ENCODE data around the gene CRLF2.
"Not testable (repeated sequence)": the region's sequence is repeated elsewhere in the genome, so short reads cannot be mapped to it uniquely, and the experiment has no call there.

Gene CRLF2

GRCh38 chrX:1215123-1215823, 2.8 kb upstream of the CRLF2 start:
- no peak for DNase-seq (ENCODE audit: low read depth in 3 of 3)

GRCh38 chrX:1213971-1214370, 1.5 kb upstream of the CRLF2 start:
- DNase-seq (ENCODE audit: low read depth in 3 of 3) = no peak

DNA sequence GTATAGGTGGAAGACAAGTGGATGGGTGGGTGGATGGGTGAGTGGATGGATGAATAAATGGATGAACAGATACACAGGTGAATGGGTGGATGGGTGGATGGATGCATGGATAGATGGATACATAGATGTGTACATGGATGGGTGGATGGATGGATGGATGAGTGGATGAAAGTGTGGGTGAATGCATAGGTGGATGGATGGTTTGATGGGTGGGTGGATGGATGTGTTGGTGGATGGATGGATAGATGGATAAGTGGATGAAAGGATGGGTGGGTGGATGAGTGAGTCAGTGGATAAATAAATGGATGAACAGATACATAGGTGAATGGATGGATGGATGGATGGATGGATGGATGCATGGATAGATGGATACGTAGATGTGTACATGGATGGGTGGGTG, 1.6 kb downstream of the CRLF2 start:
- DNase-seq (ENCODE audit: low read depth in 3 of 3) = no peak

- no peak for DNase-seq (ENCODE audit: low read depth in 3 of 3)
Measured at GRCh38 chrX:1207496-1208025, 4.9 kb downstream of the CRLF2 start.

GRCh38 chrX:1205681-1206611, 6.5 kb downstream of the CRLF2 start:
- no peak for DNase-seq (ENCODE audit: low read depth in 3 of 3)

- no peak for DNase-seq (ENCODE audit: low read depth in 3 of 3)
Measured at GRCh38 chrX:1202251-1202650, 10.2 kb downstream of the CRLF2 start.

DNA sequence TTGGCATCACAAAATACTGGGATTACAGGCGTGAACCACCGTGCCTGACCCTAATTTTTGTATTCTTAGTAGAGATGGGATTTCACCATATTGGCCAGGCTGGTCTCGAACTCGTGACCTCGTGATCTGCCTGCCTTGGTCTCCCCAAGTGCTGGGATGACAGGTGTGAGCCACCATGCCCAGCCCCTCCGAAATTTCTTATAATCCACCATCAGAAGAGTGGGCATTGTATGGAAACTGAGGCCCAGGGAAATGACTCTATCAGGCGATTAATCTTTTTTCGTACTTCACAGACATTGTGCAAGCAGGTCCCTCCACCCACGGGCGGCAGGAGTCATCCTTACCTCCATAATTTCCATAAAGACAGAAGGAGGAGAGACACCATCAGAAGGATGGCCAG, 16.0 kb downstream of the CRLF2 start:
- DNase-seq (ENCODE audit: low read depth in 3 of 3) = no peak

DNA sequence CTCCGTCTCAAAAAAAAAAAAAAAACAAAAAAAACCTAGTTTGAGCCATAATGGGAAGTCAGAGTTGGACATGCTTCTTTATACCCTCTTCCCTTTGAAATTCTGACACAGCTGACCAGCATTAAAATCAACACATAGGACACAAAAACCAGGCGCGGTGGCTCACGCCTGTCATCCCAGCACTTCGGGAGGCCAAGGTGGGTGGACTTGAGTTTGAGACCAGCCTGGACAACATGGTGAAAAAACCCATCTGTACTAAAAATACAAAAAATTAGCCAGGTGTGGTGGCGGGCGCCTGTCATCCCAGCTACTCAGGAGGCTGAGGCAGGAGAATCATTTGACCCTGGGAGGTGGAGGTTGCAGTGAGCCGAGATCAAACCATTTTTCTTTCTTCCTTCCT, 20.3 kb downstream of the CRLF2 start:
- DNase-seq (ENCODE audit: low read depth in 3 of 3) = not testable (repeated sequence)

GRCh38 chrX:1190596-1191145, 21.8 kb downstream of the CRLF2 start:
- no peak for DNase-seq (ENCODE audit: low read depth in 3 of 3)

DNA sequence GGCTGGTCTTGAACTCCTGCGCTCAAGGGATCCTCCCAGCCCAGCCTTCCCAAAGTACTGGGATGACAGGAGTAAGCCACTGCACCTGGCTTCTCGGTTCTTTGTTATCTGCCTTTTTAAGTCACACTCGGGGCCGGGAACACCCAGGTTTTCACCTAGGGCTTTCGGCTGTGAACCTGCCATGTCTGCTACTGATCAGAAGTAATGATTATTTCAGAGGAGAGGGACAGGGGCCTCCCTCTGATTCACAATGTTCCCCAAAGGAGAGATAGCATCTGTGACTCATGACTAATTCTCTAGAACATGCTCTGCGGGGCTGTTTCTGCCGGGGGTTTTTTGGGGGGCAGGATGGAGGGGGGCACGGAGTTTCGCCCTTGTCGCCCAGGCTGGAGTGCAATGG, 26.9 kb downstream of the CRLF2 start:
- no peak for DNase-seq (ENCODE audit: low read depth in 3 of 3)

DNA sequence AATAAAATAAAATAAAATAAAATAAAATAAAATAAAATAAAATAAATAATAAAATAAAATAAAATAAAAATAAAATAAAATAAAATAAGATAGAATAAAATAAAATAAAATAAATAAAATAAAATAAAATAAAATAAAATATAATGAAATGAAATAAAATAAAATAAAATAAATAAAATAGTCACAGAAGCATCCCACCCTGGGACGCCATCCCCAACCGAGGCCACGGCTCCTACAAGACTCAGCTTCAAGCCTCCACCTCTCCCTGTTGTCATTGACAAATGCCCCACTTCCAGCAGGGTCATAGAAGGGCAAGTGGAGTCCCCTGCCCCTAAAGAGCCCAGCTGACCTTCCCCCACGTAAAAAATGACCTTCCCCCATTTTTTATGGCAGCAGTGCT, 30.2 kb downstream of the CRLF2 start:
- no peak for DNase-seq (ENCODE audit: low read depth in 3 of 3)

DNA sequence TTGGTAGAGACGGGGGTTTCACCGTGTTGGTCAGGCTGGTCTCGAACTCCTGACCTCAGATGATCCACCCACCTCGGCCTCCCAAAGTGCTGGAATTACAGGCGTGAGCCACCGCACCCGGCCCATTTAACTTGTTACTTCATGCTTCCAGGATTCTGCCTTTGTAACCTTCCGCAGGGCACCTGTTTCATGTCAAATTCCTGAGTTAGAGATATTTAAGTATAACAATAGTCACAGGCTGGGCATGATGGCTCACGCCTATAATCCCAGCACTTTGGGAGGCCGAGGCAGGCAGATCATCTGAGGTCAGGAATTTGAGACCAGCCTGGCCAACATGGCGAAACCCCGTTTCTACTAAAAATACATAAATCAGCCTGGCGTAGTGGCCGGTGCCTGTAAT, 30.8 kb downstream of the CRLF2 start:
- DNase-seq (ENCODE audit: low read depth in 3 of 3) = not testable (repeated sequence)

GRCh38 chrX:1181170-1181569, 31.3 kb downstream of the CRLF2 start:
- DNase-seq (ENCODE audit: low read depth in 3 of 3) = no peak

- DNase-seq (ENCODE audit: low read depth in 3 of 3) = no peak
Measured at GRCh38 chrX:1178580-1179057, 33.8 kb downstream of the CRLF2 start.

- DNase-seq (ENCODE audit: low read depth in 3 of 3) = not testable (repeated sequence)
Measured at GRCh38 chrX:1176531-1177320, 35.7 kb downstream of the CRLF2 start.

DNA sequence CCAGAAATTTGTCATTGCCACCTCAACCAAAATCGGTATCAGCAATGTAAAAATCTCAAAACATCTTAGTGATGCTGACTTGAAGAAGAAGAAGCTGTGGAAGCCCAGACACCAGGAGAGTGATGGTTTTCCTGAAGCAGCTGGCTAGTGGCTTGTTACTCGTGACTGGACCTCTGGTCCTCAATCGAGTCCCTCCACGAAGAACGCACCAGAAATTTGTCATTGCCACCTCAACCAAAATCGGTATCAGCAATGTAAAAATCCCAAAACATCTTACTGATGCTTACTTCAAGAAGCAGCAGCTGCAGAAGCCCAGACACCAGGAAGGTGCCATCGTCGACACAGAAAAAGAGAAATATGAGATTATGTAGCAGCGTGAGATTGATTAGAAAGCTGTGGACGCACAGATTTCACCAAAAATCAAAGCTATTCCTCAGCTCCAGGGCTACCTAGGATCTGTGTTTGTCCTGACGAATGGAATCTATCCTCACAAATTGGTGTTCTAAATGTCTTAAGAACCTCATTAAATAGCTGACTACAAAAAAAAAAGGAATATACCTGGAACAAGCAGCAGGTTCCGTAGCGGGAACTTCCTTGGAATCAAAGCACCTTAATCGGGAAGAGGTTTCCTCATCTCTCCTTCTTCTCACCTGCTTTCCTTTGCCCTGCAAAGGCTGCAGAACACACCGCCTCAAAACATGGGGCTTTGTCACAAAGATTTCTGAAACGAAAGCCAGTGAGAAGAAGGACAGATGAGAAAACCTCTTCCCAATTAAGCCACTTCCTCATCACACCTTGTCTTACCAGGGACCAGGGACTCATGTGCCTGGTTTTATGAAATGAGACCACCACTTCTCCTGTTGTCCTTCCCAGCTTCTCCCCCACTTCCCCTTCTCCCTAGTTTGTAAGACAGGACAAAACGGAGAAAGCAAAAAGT, 37.6 kb downstream of the CRLF2 start:
- not testable (repeated sequence) for DNase-seq (ENCODE audit: low read depth in 3 of 3)

DNA sequence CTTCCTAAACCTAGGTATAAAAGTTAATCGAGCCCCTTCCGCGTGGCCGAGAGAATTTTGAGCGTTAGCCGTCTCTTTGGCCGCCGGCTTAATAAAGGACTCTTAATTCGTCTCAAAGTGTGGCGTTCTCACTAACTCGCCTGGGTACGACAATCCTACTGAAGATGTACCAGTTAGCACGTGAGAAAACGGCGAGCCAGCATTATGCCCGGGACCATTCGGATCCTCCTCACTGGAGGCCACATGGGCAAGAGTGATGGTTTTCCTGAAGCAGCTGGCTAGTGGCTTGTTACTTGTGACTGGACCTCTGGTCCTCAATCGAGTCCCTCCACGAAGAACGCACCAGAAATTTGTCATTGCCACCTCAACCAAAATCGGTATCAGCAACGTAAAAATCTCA, 39.0 kb downstream of the CRLF2 start:
- not testable (repeated sequence) for DNase-seq (ENCODE audit: low read depth in 3 of 3)

DNA sequence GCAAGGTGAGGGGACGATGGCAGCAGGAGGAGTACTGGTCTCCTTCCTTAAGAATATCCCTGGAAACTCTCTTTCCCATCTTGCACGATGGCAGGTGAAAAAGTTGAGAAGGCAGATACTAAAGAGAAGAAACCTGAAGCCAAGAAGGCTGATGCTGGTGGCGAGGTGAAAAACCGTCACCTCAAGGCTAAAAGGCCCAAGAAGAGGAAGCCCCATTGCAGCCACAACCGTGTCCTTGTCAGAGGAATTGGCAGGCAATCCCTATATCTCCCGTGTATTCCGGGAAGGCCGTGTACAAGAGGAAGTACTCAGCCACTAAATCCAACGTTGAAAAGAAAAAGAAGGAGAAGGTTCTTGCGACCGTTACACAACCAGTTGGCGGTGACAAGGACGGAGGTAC, 40.0 kb downstream of the CRLF2 start:
- no peak for DNase-seq (ENCODE audit: low read depth in 3 of 3)

DNA sequence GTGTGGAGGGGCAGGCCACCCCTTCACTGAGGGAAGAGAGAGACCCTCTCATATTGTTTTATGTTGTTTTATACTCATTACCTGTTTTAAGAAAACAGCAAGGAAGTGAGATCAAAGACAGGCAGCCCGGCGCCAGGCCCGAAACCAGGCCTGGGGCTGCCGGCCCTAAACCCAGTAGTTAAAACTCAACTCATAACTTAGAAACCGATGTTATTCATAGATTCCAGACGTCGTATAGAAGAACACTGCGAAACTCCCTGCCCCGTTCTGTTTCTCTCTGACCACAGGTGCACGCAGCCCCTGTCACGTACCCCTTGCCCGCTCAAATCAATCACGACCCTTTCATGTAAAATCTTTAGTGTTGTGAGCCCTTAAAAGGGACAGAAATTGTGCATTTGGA, 40.5 kb downstream of the CRLF2 start:
- not testable (repeated sequence) for DNase-seq (ENCODE audit: low read depth in 3 of 3)

- DNase-seq (ENCODE audit: low read depth in 3 of 3) = no peak
Measured at GRCh38 chrX:1170243-1170642, 42.2 kb downstream of the CRLF2 start.

Measured in stimulated activated CD4-positive, alpha-beta T cell treated with anti-CD3 and anti-CD28 coated beads, TNF-alpha, amount 100 ng/mL, for 48 hours (primary cell).